Tibial artery (tissue), 4 donors: ENCODE data around the gene MS4A10.

ENCODE experiments used
- DNase-seq, 2 donors: peaks; one replicate each; pipeline ENCODE4 v3.0.0-alpha.2; 2019
- H3K27ac ChIP-seq, 2 donors: fragments of 200-600 bp; sonication (generic) in 1 of 2; 1 replicate in 1 of 2; 2 replicates in 1 of 2; pipeline ENCODE4 v1.5.1; 2018 to 2019; ENCODE audit warnings: mild to moderate bottlenecking in 1 of 2
- H3K27me3 ChIP-seq, 2 donors: fragments of 200-600 bp; sonication (generic) in 1 of 2; one replicate each; pipeline versions ENCODE4 v1.5.1 to v1.6.0; 2016 to 2019
- H3K36me3 ChIP-seq, 3 donors: fragments of 200-600 bp; sonication (generic) in 2 of 3; one replicate each; pipeline ENCODE4 v1.5.1; 2016 to 2019; ENCODE audit warnings: mild to moderate bottlenecking in 2 of 3
- H3K4me1 ChIP-seq, 4 donors: fragments of 200-600 bp; sonication (generic) in 2 of 4; 1 replicate in 3 of 4; 2 replicates in 1 of 4; pipeline ENCODE4 v1.5.1; 2016 to 2019
- H3K4me3 ChIP-seq, 2 donors: fragments of 200-600 bp; sonication (generic) in 1 of 2; 1 replicate in 1 of 2; 2 replicates in 1 of 2; pipeline ENCODE4 v1.5.1; 2018 to 2019; ENCODE audit warnings: mild to moderate bottlenecking in 2 of 2
- H3K9me3 ChIP-seq, 3 donors: fragments of 200-600 bp; sonication (generic) in 1 of 3; one replicate each; pipeline ENCODE4 v1.5.1; 2016 to 2019
- intact Hi-C: fragments of 100-400 bp; cut with DNase I; formaldehyde crosslinking; loops from one replicate; pipeline ENCODE4 v1.15.0; 2023; ENCODE audit warnings: low total_unique reads
- TF ChIP-seq, protein P1 (sequence below), 2 experiments: fragments of 200-600 bp in 1 of 2; fragments of 450-650 bp in 1 of 2; IDR thresholded peaks; one replicate each; pipeline ENCODE4 v1.5.1; 2017 to 2019; ENCODE audit warnings: antibody characterized with exemption in 2 of 2, mild to moderate bottlenecking in 1 of 2, moderate library complexity in 1 of 2

The MS4A10 gene

DNA sequence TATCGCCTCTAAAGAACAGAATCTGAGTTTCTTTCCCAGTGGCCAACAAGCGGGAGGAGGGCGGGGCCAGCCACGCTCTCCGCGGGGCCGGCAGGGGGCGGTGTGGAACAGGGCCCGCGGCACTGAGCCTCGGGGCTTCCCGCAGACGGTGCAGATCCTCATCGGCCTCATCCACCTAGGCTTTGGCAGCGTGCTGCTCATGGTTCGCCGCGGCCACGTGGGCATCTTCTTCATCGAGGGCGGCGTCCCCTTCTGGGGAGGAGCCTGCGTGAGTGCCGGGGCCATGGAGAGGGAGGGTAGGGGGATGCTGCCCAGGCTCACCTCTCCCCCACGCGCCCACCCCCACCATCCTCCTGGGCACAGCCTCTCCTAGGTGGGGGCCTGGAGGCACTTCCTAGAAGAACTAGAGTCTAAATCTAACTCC is 17.7 kb upstream of the MS4A10 start:
- intact Hi-C loops = no loop called here
- Histone ChIP-seq H3K36me3 (no peaks in the 10 kb centered on the region), H3K9me3 (no peaks in the 10 kb centered on the region)

GRCh38 chr11:60768202-60768601 is 16.9 kb upstream of the MS4A10 start:
- TF ChIP-seq, protein P1, sequence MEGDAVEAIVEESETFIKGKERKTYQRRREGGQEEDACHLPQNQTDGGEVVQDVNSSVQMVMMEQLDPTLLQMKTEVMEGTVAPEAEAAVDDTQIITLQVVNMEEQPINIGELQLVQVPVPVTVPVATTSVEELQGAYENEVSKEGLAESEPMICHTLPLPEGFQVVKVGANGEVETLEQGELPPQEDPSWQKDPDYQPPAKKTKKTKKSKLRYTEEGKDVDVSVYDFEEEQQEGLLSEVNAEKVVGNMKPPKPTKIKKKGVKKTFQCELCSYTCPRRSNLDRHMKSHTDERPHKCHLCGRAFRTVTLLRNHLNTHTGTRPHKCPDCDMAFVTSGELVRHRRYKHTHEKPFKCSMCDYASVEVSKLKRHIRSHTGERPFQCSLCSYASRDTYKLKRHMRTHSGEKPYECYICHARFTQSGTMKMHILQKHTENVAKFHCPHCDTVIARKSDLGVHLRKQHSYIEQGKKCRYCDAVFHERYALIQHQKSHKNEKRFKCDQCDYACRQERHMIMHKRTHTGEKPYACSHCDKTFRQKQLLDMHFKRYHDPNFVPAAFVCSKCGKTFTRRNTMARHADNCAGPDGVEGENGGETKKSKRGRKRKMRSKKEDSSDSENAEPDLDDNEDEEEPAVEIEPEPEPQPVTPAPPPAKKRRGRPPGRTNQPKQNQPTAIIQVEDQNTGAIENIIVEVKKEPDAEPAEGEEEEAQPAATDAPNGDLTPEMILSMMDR (IDR thresholded peaks at IDR 0.05) = no peak
- no peak overlapping the region for H3K27ac ChIP-seq
- DNase-seq = peak in 1 of 2 donors; percentile 41
- no peak overlapping the region for H3K4me3 ChIP-seq
- no peaks in the 10 kb centered on the region for H3K9me3 ChIP-seq
- peaks cover 0 to 65% of the 10 kb centered on the region in 2 donors for H3K27me3 ChIP-seq
- intact Hi-C loops = no loop called here
- no peaks in the 10 kb centered on the region for H3K36me3 ChIP-seq
- no peaks in the 10 kb centered on the region for H3K4me1 ChIP-seq

More for the DNA sequence above, 17.7 kb upstream of the MS4A10 start:
- TF ChIP-seq, protein P1 (IDR thresholded peaks at IDR 0.05) = no peak
- Histone ChIP-seq H3K4me1 (no peaks in the 10 kb centered on the region), H3K27ac (no peak overlapping the region), H3K4me3 (no peak overlapping the region), H3K27me3 (peaks cover 0 to 59% of the 10 kb centered on the region in 2 donors)
- peak in 1 of 2 donors; percentile 42 for DNase-seq

- Histone ChIP-seq H3K27ac (no peak overlapping the region), H3K9me3 (no peaks in the 10 kb centered on the region), H3K4me1 (no peaks in the 10 kb centered on the region), H3K36me3 (no peaks in the 10 kb centered on the region), H3K27me3 (peaks cover 0 to 58% of the 10 kb centered on the region in 2 donors), H3K4me3 (no peak overlapping the region)
- TF ChIP-seq, protein P1 (IDR thresholded peaks at IDR 0.05) = no peak
- DNase-seq = peak in 1 of 2 donors; percentile 31
- intact Hi-C loops = no loop called here
These were observed 15.9 kb upstream of the MS4A10 start for GRCh38 chr11:60769273-60769672.

GRCh38 chr11:60769811-60770210 is 15.3 kb upstream of the MS4A10 start:
- H3K4me3 ChIP-seq = no peak overlapping the region
- DNase-seq = no peak
- H3K27ac ChIP-seq = no peak overlapping the region
- TF ChIP-seq, protein P1 (IDR thresholded peaks at IDR 0.05) = no peak
- no peaks in the 10 kb centered on the region for H3K9me3 ChIP-seq
- peaks cover 0 to 2% (median under 1%) of the 10 kb centered on the region in 4 donors for H3K4me1 ChIP-seq
- H3K36me3 ChIP-seq = no peaks in the 10 kb centered on the region
- peaks cover 0 to 55% of the 10 kb centered on the region in 2 donors for H3K27me3 ChIP-seq
- intact Hi-C loops = no loop called here

DNA sequence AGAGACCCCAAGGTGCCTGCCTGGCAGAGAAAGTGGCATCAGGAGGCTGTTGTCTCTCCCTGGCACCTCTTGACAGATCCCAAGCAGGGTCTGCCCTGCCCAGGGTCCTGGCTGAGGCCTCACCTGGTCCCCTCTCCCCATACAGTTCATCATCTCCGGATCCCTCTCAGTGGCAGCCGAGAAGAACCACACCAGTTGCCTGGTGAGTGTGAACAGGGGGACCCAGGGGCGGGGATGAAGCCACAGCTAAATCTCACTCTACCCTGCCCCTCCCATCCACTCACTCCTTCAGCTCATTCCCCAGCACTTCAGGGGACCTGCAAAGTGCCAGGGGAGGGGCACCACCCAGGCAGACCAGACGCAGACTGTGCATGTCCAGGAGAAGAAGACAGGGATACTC is 14.0 kb upstream of the MS4A10 start:
- Histone ChIP-seq H3K9me3 (no peaks in the 10 kb centered on the region), H3K36me3 (no peaks in the 10 kb centered on the region), H3K4me1 (peaks cover 0 to 11% (median 6%) of the 10 kb centered on the region in 4 donors), H3K4me3 (no peak overlapping the region), H3K27ac (no peak overlapping the region), H3K27me3 (peaks cover 0 to 47% of the 10 kb centered on the region in 2 donors)
- no peak for DNase-seq
- intact Hi-C loops = no loop called here
- TF ChIP-seq, protein P1 (IDR thresholded peaks at IDR 0.05) = no peak
